Lung (tissue), 12 donors: ENCODE results near the gene CARD6. TPM values are rescaled to one million over a fixed set of nuclear protein-coding genes. Genes with fewer than 3 reads are reported as not detected.
"Not testable (repeated sequence)": the region's sequence is repeated elsewhere in the genome, so short reads cannot be mapped to it uniquely, and the experiment has no call there.

ENCODE experiments used
- ATAC-seq: fragments of 200-7000 bp; cut with Tn5 transposase; one replicate; pipeline ENCODE4 v1.9.1; 2020; ENCODE audit warnings: moderate number of reproducible peaks; ENCODE audit not compliant: insufficient read depth, low FRiP score
- DNase-seq, 3 donors: peaks; one replicate each; pipeline ENCODE4 v3.0.0-alpha.2; 2013 to 2017
- H3K27ac ChIP-seq, 2 donors: one replicate each; pipeline ENCODE4 v1.5.1; 2013; ENCODE audit warnings: mild to moderate bottlenecking in 2 of 2, moderate library complexity in 2 of 2, control low read depth in 1 of 2, inconsistent platforms in 1 of 2, low read depth in 1 of 2, low read length in 1 of 2
- H3K27me3 ChIP-seq, 3 donors: one replicate each; pipeline ENCODE4 v1.5.1; 2013; ENCODE audit warnings: low read length in 2 of 3; ENCODE audit not compliant: control insufficient read depth in 3 of 3, insufficient read depth in 3 of 3
- H3K36me3 ChIP-seq, 4 donors: one replicate each; pipeline ENCODE4 v1.5.1; 2013; ENCODE audit warnings: low read length in 4 of 4, mild to moderate bottlenecking in 1 of 4, moderate library complexity in 1 of 4; ENCODE audit not compliant: control insufficient read depth in 4 of 4, insufficient read depth in 4 of 4
- H3K4me1 ChIP-seq, 5 donors: one replicate each; pipeline ENCODE4 v1.5.1; 2013; ENCODE audit warnings: low read length in 5 of 5, mild to moderate bottlenecking in 2 of 5, moderate library complexity in 1 of 5; ENCODE audit not compliant: control insufficient read depth in 5 of 5, insufficient read depth in 5 of 5
- H3K4me3 ChIP-seq: one replicate; pipeline ENCODE4 v1.5.1; 2013; ENCODE audit warnings: mild to moderate bottlenecking, control low read depth, moderate library complexity
- H3K9ac ChIP-seq, 2 donors: one replicate each; pipeline ENCODE4 v1.5.1; 2013; ENCODE audit warnings: low read length in 2 of 2, control low read depth in 1 of 2; ENCODE audit not compliant: insufficient read depth in 1 of 2
- H3K9me3 ChIP-seq, 4 donors: one replicate each; pipeline ENCODE4 v1.5.1; 2013; ENCODE audit warnings: low read length in 3 of 4, mild to moderate bottlenecking in 1 of 4, moderate library complexity in 1 of 4; ENCODE audit not compliant: control insufficient read depth in 4 of 4, insufficient read depth in 3 of 4
- CTCF ChIP-seq: IDR thresholded peaks from 2 replicates; pipeline ENCODE4 v1.5.1; 2012; ENCODE audit warnings: mild to moderate bottlenecking; ENCODE audit errors: control extremely low read depth, extremely low read depth
- whole genome bisulfite sequencing, 2 donors: extraction: QIAGEN DNeasy Blood & Tissue Kit; methylation state at CpG; one replicate each; pipeline ENCODE4 v1.1.7; 2013; 5-methylcytosine and 5-hydroxymethylcytosine counted together
- polyA plus RNA-seq, 2 donors: library from polyadenylated mRNA; stranded (reverse); fragments of 200-250 nt; gene quantifications; one replicate each; pipeline ENCODE4 v1.2.1, GENCODE V29; 2013
- total RNA-seq, 2 donors: library from RNA; depleted of rRNA in 1 of 2; stranded (reverse); fragments of >200 nt in 1 of 2; gene quantifications; one replicate each; pipeline ENCODE4 v1.2.1, GENCODE V29; 2014 to 2021
- donor health status: control.
- donor health status: control.
- donor health status: Bipolar disorder and iron deficiency.
- donor health status: healthy.
- donor health status: DM: yes; HTN: yes; CAD: no.

Gene CARD6
- total and polyA plus RNA-seq, 4 donors, result 6.2 to 15.9 (median 12.7) TPM

GRCh38 chr5:40860711-40861110 lies 19.5 kb downstream of the CARD6 start:
- ATAC-seq (no peak), DNase-seq (no peak)
- no peak overlapping the region for H3K27ac ChIP-seq
- H3K9me3 ChIP-seq, result peaks cover 0 to under 1% (median 0%) of the 10 kb centered on the region in 4 donors
- no peaks in the 10 kb centered on the region for H3K4me1 ChIP-seq
- TF ChIP-seq CTCF, result no peak
- no peak overlapping the region for H3K9ac ChIP-seq
- H3K36me3 ChIP-seq, result peaks cover 0 to under 1% (median 0%) of the 10 kb centered on the region in 4 donors
- H3K27me3 ChIP-seq, result no peaks in the 10 kb centered on the region
- H3K4me3 ChIP-seq, result no peak overlapping the region

- not testable (repeated sequence) for H3K27me3 ChIP-seq, H3K4me3 ChIP-seq, H3K9ac ChIP-seq, H3K4me1 ChIP-seq, H3K27ac ChIP-seq, ATAC-seq, DNase-seq, H3K36me3 ChIP-seq, H3K9me3 ChIP-seq
- WGBS, 2 donors, result 95 to 96% methylated on average over 5 of the region's 5 CpGs
These were observed 23.8 kb downstream of the CARD6 start for GRCh38 chr5:40865004-40865403.

GRCh38 chr5:40866844-40867243 lies 25.7 kb downstream of the CARD6 start:
- no peak for DNase-seq
- Histone ChIP-seq H3K9me3 (peaks cover 0 to 2% (median 0%) of the 10 kb centered on the region in 4 donors), H3K27ac (no peak overlapping the region), H3K4me3 (no peak overlapping the region), H3K4me1 (no peaks in the 10 kb centered on the region), H3K36me3 (no peaks in the 10 kb centered on the region), H3K27me3 (no peaks in the 10 kb centered on the region), H3K9ac (no peak overlapping the region)
- WGBS, 2 donors, result 90 to 92% methylated on average over 5 of the region's 5 CpGs
- no peak for TF ChIP-seq CTCF
- no peak for ATAC-seq

- no peak overlapping the region for H3K27ac ChIP-seq
- ATAC-seq (no peak), DNase-seq (no peak)
- no peak overlapping the region for H3K4me3 ChIP-seq
- no peaks in the 10 kb centered on the region for H3K36me3 ChIP-seq
- H3K4me1 ChIP-seq, result no peaks in the 10 kb centered on the region
- peaks cover 0 to 2% (median 0%) of the 10 kb centered on the region in 4 donors for H3K9me3 ChIP-seq
- WGBS, 2 donors, result 95 to 100% methylated on average over 1 of the region's 1 CpG
- TF ChIP-seq CTCF, result no peak
- H3K9ac ChIP-seq, result no peak overlapping the region
- no peaks in the 10 kb centered on the region for H3K27me3 ChIP-seq
These were observed 28.2 kb downstream of the CARD6 start for GRCh38 chr5:40869384-40869783.
